Osteoblast (primary cell): ENCODE results near the gene SORL1. TPM values are rescaled to one million over a fixed set of nuclear protein-coding genes. Genes with fewer than 3 reads are reported as not detected.

ENCODE experiments used
- DNase-seq: peaks from one replicate; pipeline ENCODE4 v3.0.0; 2011; ENCODE audit warnings: low spot score, mixed read lengths; ENCODE audit not compliant: insufficient read length; ENCODE audit errors: missing footprints
- H2AFZ ChIP-seq: 2 replicates; pipeline ENCODE4 v1.6.0; 2011; ENCODE audit warnings: mild to moderate bottlenecking, low read length
- H3K27ac ChIP-seq: 2 replicates; pipeline ENCODE4 v1.5.1; 2011; ENCODE audit warnings: mild to moderate bottlenecking, low read depth, low read length, moderate library complexity
- H3K27me3 ChIP-seq: 2 replicates; pipeline ENCODE4 v1.6.0; 2012; ENCODE audit warnings: mild to moderate bottlenecking, control low read depth, inconsistent platforms, low read length, moderate library complexity; ENCODE audit not compliant: insufficient read depth
- H3K36me3 ChIP-seq: 2 replicates; pipeline ENCODE4 v1.5.1; 2011; ENCODE audit warnings: mild to moderate bottlenecking, low read length, control low read depth, moderate library complexity; ENCODE audit not compliant: insufficient read depth
- H3K4me1 ChIP-seq: 2 replicates; pipeline ENCODE4 v1.5.1; 2011; ENCODE audit warnings: mild to moderate bottlenecking, low read length, control low read depth, moderate library complexity; ENCODE audit not compliant: insufficient read depth
- H3K4me2 ChIP-seq: 2 replicates; pipeline ENCODE4 v1.6.0; 2011; ENCODE audit warnings: mild to moderate bottlenecking, low read length; ENCODE audit not compliant: insufficient read depth
- H3K4me3 ChIP-seq: fragments of 200-600 bp; sonication (generic); 3 replicates; pipeline ENCODE4 v1.5.1; 2012; ENCODE audit warnings: mild to moderate bottlenecking, low read length, inconsistent platforms; ENCODE audit not compliant: insufficient read depth
- H3K79me2 ChIP-seq: 2 replicates; pipeline ENCODE4 v1.6.0; 2012; ENCODE audit warnings: mild to moderate bottlenecking, low read length, control low read depth, inconsistent platforms; ENCODE audit not compliant: insufficient read depth
- H3K9me3 ChIP-seq: 2 replicates; pipeline ENCODE4 v1.5.1; 2011; ENCODE audit warnings: low read depth, low read length, control low read depth
- H4K20me1 ChIP-seq: 2 replicates; pipeline ENCODE4 v1.6.0; 2012; ENCODE audit warnings: mild to moderate bottlenecking, low read length, control low read depth; ENCODE audit not compliant: insufficient read depth
- CTCF ChIP-seq: IDR thresholded peaks from 2 replicates; pipeline ENCODE4 v1.5.1; 2011; ENCODE audit warnings: mild to moderate bottlenecking, low read depth, low read length, moderate library complexity; ENCODE audit errors: extremely low read depth
- total RNA-seq: library from RNA; depleted of rRNA; stranded (reverse); fragments of >200 nt; gene quantifications from 2 replicates; pipeline ENCODE4 v1.2.3, GENCODE V29; 2012

The SORL1 gene
- total RNA-seq, 1 donor, result 0.36 TPM

- no peak for TF ChIP-seq CTCF
- Histone ChIP-seq H3K27me3 (peaks cover 21% of the 10 kb centered on the region), H3K36me3 (no peaks in the 10 kb centered on the region), H3K27ac (no peak overlapping the region), H2AFZ (no peak overlapping the region), H3K4me1 (peaks cover 14% of the 10 kb centered on the region), H3K9me3 (no peaks in the 10 kb centered on the region), H4K20me1 (no peaks in the 10 kb centered on the region), H3K4me3 (no peak overlapping the region), H3K4me2 (no peak overlapping the region), H3K79me2 (no peaks in the 10 kb centered on the region)
- no peak for DNase-seq
Measured at GRCh38 chr11:121460941-121461514, 8.9 kb downstream of the SORL1 start.

- Histone ChIP-seq H3K4me3 (no peak overlapping the region), H3K4me2 (no peak overlapping the region), H2AFZ (no peak overlapping the region), H3K36me3 (no peaks in the 10 kb centered on the region), H3K27ac (no peak overlapping the region), H3K4me1 (peaks cover 22% of the 10 kb centered on the region), H3K79me2 (no peaks in the 10 kb centered on the region), H4K20me1 (no peaks in the 10 kb centered on the region), H3K9me3 (no peaks in the 10 kb centered on the region), H3K27me3 (peaks cover 21% of the 10 kb centered on the region)
- DNase-seq, result no peak
- TF ChIP-seq CTCF, result no peak
Measured at GRCh38 chr11:121461843-121462242, 9.7 kb downstream of the SORL1 start.

- Histone ChIP-seq H3K4me1 (peaks cover 22% of the 10 kb centered on the region), H3K9me3 (no peaks in the 10 kb centered on the region), H3K36me3 (no peaks in the 10 kb centered on the region), H3K4me2 (no peak overlapping the region), H3K27ac (no peak overlapping the region), H2AFZ (no peak overlapping the region), H3K27me3 (peaks cover 27% of the 10 kb centered on the region), H4K20me1 (no peaks in the 10 kb centered on the region), H3K4me3 (no peak overlapping the region), H3K79me2 (no peaks in the 10 kb centered on the region)
- DNase-seq, result no peak
- TF ChIP-seq CTCF, result no peak
Measured at GRCh38 chr11:121463689-121464335, 11.7 kb downstream of the SORL1 start.

GRCh38 chr11:121464352-121464946, 12.3 kb downstream of the SORL1 start:
- H3K27me3 ChIP-seq, result peaks cover 23% of the 10 kb centered on the region
- no peaks in the 10 kb centered on the region for H3K9me3 ChIP-seq
- no peak overlapping the region for H3K4me3 ChIP-seq
- no peaks in the 10 kb centered on the region for H4K20me1 ChIP-seq
- H3K4me1 ChIP-seq, result peaks cover 22% of the 10 kb centered on the region
- peak overlapping the region; percentile 35 for H3K4me2 ChIP-seq
- H2AFZ ChIP-seq, result no peak overlapping the region
- no peaks in the 10 kb centered on the region for H3K36me3 ChIP-seq
- DNase-seq, result peak; percentile 84
- TF ChIP-seq CTCF, result no peak
- no peak overlapping the region for H3K27ac ChIP-seq
- H3K79me2 ChIP-seq, result no peaks in the 10 kb centered on the region
